GM23338 (cell line): ENCODE results near the gene RNF141. TPM values are rescaled to one million over a fixed set of nuclear protein-coding genes. Genes with fewer than 3 reads are reported as not detected.

Source experiments
- ATAC-seq: fragments of 200-7000 bp; cut with Tn5 transposase; 3 replicates; pipeline ENCODE4 v1.9.1; 2020
- DNase-seq: peaks from one replicate; pipeline ENCODE4 v3.0.0-alpha.2; 2015; ENCODE audit warnings: low spot score
- H2AFZ ChIP-seq: fragments of 200-600 bp; sonication (generic); 2 replicates; pipeline ENCODE4 v1.8.0; 2016; ENCODE audit warnings: antibody characterized with exemption, mild to moderate bottlenecking, moderate library complexity
- H3F3A ChIP-seq: fragments of 200-600 bp; sonication (generic); replicated peaks from 2 replicates; pipeline ENCODE4 v1.8.0; 2017; ENCODE audit warnings: antibody characterized with exemption, mixed run types, low read depth
- H3K27ac ChIP-seq: fragments of 200-600 bp; sonication (generic); 2 replicates; pipeline ENCODE4 v1.6.1; 2016; ENCODE audit warnings: low read depth
- H3K27me3 ChIP-seq: fragments of 200-600 bp; sonication (generic); 2 replicates; pipeline ENCODE4 v1.8.0; 2016; ENCODE audit warnings: mild to moderate bottlenecking, mixed run types, moderate library complexity; ENCODE audit not compliant: insufficient read depth
- H3K36me3 ChIP-seq: fragments of 200-600 bp; sonication (generic); 2 replicates; pipeline ENCODE4 v1.8.0; 2016; ENCODE audit warnings: mild to moderate bottlenecking; ENCODE audit not compliant: insufficient read depth
- H3K4me1 ChIP-seq: fragments of 200-600 bp; sonication (generic); 2 replicates; pipeline ENCODE4 v1.8.0; 2016; ENCODE audit warnings: mild to moderate bottlenecking, moderate library complexity; ENCODE audit not compliant: insufficient read depth
- H3K4me2 ChIP-seq: fragments of 200-600 bp; sonication (generic); 2 replicates; pipeline ENCODE4 v1.7.1; 2017; ENCODE audit warnings: mixed run types
- H3K4me3 ChIP-seq: fragments of 200-600 bp; sonication (generic); 2 replicates; pipeline ENCODE4 v1.6.1; 2016; ENCODE audit warnings: mixed run types
- H3K79me2 ChIP-seq: fragments of 200-600 bp; sonication (generic); replicated peaks from 2 replicates; pipeline ENCODE4 v1.8.0; 2017; ENCODE audit warnings: mild to moderate bottlenecking; ENCODE audit not compliant: insufficient read depth
- H3K9me2 ChIP-seq: fragments of 200-600 bp; sonication (generic); 2 replicates; pipeline ENCODE4 v1.8.0; 2017; ENCODE audit not compliant: insufficient read depth
- H4K20me1 ChIP-seq: fragments of 200-600 bp; sonication (generic); replicated peaks from 2 replicates; pipeline ENCODE4 v1.8.0; 2017; ENCODE audit warnings: mild to moderate bottlenecking; ENCODE audit not compliant: insufficient read depth
- H3K27ac Mint-ChIP-seq: 2 replicates; pipeline ENCODE4 v1.8.0; 2020; ENCODE audit warnings: inconsistent platforms, mild to moderate bottlenecking, moderate library complexity, mixed read lengths
- H3K27me3 Mint-ChIP-seq: 3 replicates; pipeline ENCODE4 v1.8.0; 2022; ENCODE audit warnings: low read depth, mild to moderate bottlenecking, moderate library complexity, mixed read lengths, inconsistent platforms; ENCODE audit not compliant: insufficient read depth, poor library complexity
- H3K36me3 Mint-ChIP-seq: 3 replicates; pipeline ENCODE4 v1.8.0; 2021; ENCODE audit warnings: low read depth, mild to moderate bottlenecking, inconsistent platforms, moderate library complexity, mixed read lengths
- H3K4me1 Mint-ChIP-seq: 3 replicates; pipeline ENCODE4 v1.8.0; 2020; ENCODE audit warnings: mild to moderate bottlenecking, inconsistent platforms, mixed read lengths
- H3K4me3 Mint-ChIP-seq: 3 replicates; pipeline ENCODE4 v1.8.0; 2021; ENCODE audit warnings: moderate library complexity, mild to moderate bottlenecking, inconsistent platforms, mixed read lengths
- H3K9me3 Mint-ChIP-seq: 3 replicates; pipeline ENCODE4 v1.8.0; 2020; ENCODE audit warnings: moderate library complexity, mild to moderate bottlenecking, inconsistent platforms, mixed read lengths
- CREB1 ChIP-seq: fragments of 250-450 bp; sonication (Bioruptor Pico); IDR thresholded peaks from 2 replicates; pipeline ENCODE4 v1.5.0; 2020; ENCODE audit warnings: low read depth, mild to moderate bottlenecking, moderate library complexity
- ETS1 ChIP-seq: IDR thresholded peaks from 2 replicates; pipeline ENCODE4 v1.6.1; 2016; ENCODE audit warnings: antibody characterized with exemption
- EZH2phosphoT487 ChIP-seq: fragments of 200-600 bp; sonication (generic); IDR thresholded peaks from one replicate; pipeline ENCODE4 v1.8.1; 2018; ENCODE audit warnings: antibody characterized with exemption; ENCODE audit not compliant: unreplicated experiment
- JUNB ChIP-seq: IDR thresholded peaks from one replicate; pipeline ENCODE4 v1.6.1; 2016; ENCODE audit warnings: antibody characterized with exemption; ENCODE audit not compliant: unreplicated experiment
- POLR2AphosphoS5 ChIP-seq: IDR thresholded peaks from 2 replicates; pipeline ENCODE4 v1.6.1; 2016; ENCODE audit warnings: antibody characterized with exemption, low read depth
- STAT1 ChIP-seq: IDR thresholded peaks from one replicate; pipeline ENCODE4 v1.6.1; 2016; ENCODE audit warnings: antibody characterized with exemption; ENCODE audit not compliant: unreplicated experiment
- ZNF331 ChIP-seq: fragments of 250-450 bp; sonication (Bioruptor Pico); IDR thresholded peaks from 2 replicates; pipeline ENCODE4 v1.5.0; 2020; ENCODE audit warnings: low read depth, mild to moderate bottlenecking, moderate library complexity
- ZNF462 ChIP-seq: fragments of 250-450 bp; sonication (Bioruptor Pico); IDR thresholded peaks from 2 replicates; pipeline ENCODE4 v1.5.0; 2020; ENCODE audit warnings: mild to moderate bottlenecking, moderate library complexity
- polyA plus RNA-seq: library from polyadenylated mRNA; unstranded; fragments of >200 nt; fragmentation: Nextera tagmentation; extraction: Ambion mirVana; gene quantifications from 2 replicates; pipeline ENCODE4 v1.2.1, GENCODE V29; 2016
- total RNA-seq: library from RNA; depleted of rRNA; stranded (reverse); fragments of >200 nt; shearing (Covaris generic); gene quantifications from 2 replicates; pipeline ENCODE4 v1.2.3, GENCODE V29; 2014

The RNF141 gene
- total and polyA plus RNA-seq, 2 experiments from 2014 or later, result 11.4 to 26.9 TPM

GRCh38 chr11:10526974-10527918 is 13.7 kb downstream of the RNF141 start (continued):
- TF ChIP-seq ZNF462 (CRISPR knock-in tag) (no peak), STAT1 (no peak), POLR2AphosphoS5 (no peak), ZNF331 (CRISPR knock-in tag) (no peak), JUNB (no peak)

- H3K4me3 Mint-ChIP-seq, result no peak overlapping the region
- Histone ChIP-seq H3K27me3 (no peaks in the 10 kb centered on the region), H3K9me2 (no peaks in the 10 kb centered on the region), H3F3A (no peaks in the 10 kb centered on the region), H3K4me3 (no peak overlapping the region), H3K4me1 (no peaks in the 10 kb centered on the region), H3K36me3 (no peaks in the 10 kb centered on the region), H2AFZ (no peak overlapping the region), H3K27ac (no peak overlapping the region), H3K4me2 (no peak overlapping the region), H4K20me1 (no peaks in the 10 kb centered on the region), H3K79me2 (no peaks in the 10 kb centered on the region)
- no peaks in the 10 kb centered on the region for H3K27me3 Mint-ChIP-seq
- ATAC-seq, result no peak
- DNase-seq, result no peak
- H3K9me3 Mint-ChIP-seq, result no peaks in the 10 kb centered on the region
- H3K27ac Mint-ChIP-seq, result no peak overlapping the region
- H3K36me3 Mint-ChIP-seq, result peaks cover 2% of the 10 kb centered on the region; the same call in 1 of the 3 replicates
- no peaks in the 10 kb centered on the region for H3K4me1 Mint-ChIP-seq
- no peak for TF ChIP-seq EZH2phosphoT487
- no peak for TF ChIP-seq ETS1
- TF ChIP-seq POLR2AphosphoS5, result no peak
- TF ChIP-seq ZNF331 (CRISPR knock-in tag), result no peak
- no peak for TF ChIP-seq CREB1 (CRISPR knock-in tag)
These were observed 16.5 kb downstream of the RNF141 start for GRCh38 chr11:10524471-10524870.
